ENCODE data around the gene RBM17.
A peak's percentile ranks its signal among the peaks of the same experiment; 100 is the strongest.
"Not testable (repeated sequence)": the region's sequence is repeated elsewhere in the genome, so short reads cannot be mapped to it uniquely, and the experiment has no call there.

Gene RBM17

GRCh38 chr10:6136215-6137201, 47.7 kb downstream of the RBM17 start:
- peak; percentile 86 for DNase-seq (ENCODE audit: low spot score)

GRCh38 chr10:6138456-6138855, 49.6 kb downstream of the RBM17 start:
- no peak for DNase-seq (ENCODE audit: low spot score)

- no peak for DNase-seq (ENCODE audit: low spot score)
These were observed 50.6 kb downstream of the RBM17 start for GRCh38 chr10:6139470-6139869.

- DNase-seq (ENCODE audit: low spot score), result no peak
These were observed 51.5 kb downstream of the RBM17 start for GRCh38 chr10:6140141-6140841.

- DNase-seq (ENCODE audit: low spot score), result no peak
These were observed 52.1 kb downstream of the RBM17 start for GRCh38 chr10:6140965-6141295.

GRCh38 chr10:6141296-6142151, 52.7 kb downstream of the RBM17 start:
- DNase-seq (ENCODE audit: low spot score), result peak; percentile 87

GRCh38 chr10:6142186-6142585, 53.4 kb downstream of the RBM17 start:
- not testable (repeated sequence) for DNase-seq (ENCODE audit: low spot score)

- DNase-seq (ENCODE audit: low spot score), result no peak
These were observed 53.8 kb downstream of the RBM17 start for GRCh38 chr10:6142644-6143043.

- no peak for DNase-seq (ENCODE audit: low spot score)
These were observed 54.3 kb downstream of the RBM17 start for GRCh38 chr10:6143181-6143580.

GRCh38 chr10:6144406-6145165, 55.8 kb downstream of the RBM17 start:
- peak; percentile 93 for DNase-seq (ENCODE audit: low spot score)

GRCh38 chr10:6145166-6145987, 56.5 kb downstream of the RBM17 start:
- peak; percentile 60 for DNase-seq (ENCODE audit: low spot score)

- no peak for DNase-seq (ENCODE audit: low spot score)
These were observed 57.4 kb downstream of the RBM17 start for GRCh38 chr10:6146013-6146785.

- no peak for DNase-seq (ENCODE audit: low spot score)
These were observed 58.1 kb downstream of the RBM17 start for GRCh38 chr10:6146921-6147320.

- no peak for DNase-seq (ENCODE audit: low spot score)
These were observed 59.4 kb downstream of the RBM17 start for GRCh38 chr10:6148251-6148701.

GRCh38 chr10:6148908-6149307, 60.1 kb downstream of the RBM17 start:
- DNase-seq (ENCODE audit: low spot score), result no peak

GRCh38 chr10:6151087-6151977, 62.5 kb downstream of the RBM17 start:
- DNase-seq (ENCODE audit: low spot score), result peak; percentile 68

GRCh38 chr10:6153845-6154244, 65.0 kb downstream of the RBM17 start:
- no peak for DNase-seq (ENCODE audit: low spot score)

GRCh38 chr10:6154566-6154965, 65.7 kb downstream of the RBM17 start:
- DNase-seq (ENCODE audit: low spot score), result no peak

GRCh38 chr10:6158276-6158675, 69.4 kb downstream of the RBM17 start:
- no peak for DNase-seq (ENCODE audit: low spot score)
